Globus pallidus (tissue), 1 donor: Measurements from ENCODE around the gene SLC38A3.
"Not testable (repeated sequence)": the region's sequence is repeated elsewhere in the genome, so short reads cannot be mapped to it uniquely, and the experiment has no call there.

Experiments
- DNase-seq: peaks from one replicate; pipeline ENCODE4 v3.0.0-alpha.2; 2015; ENCODE audit warnings: low spot score

SLC38A3 gene

DNA sequence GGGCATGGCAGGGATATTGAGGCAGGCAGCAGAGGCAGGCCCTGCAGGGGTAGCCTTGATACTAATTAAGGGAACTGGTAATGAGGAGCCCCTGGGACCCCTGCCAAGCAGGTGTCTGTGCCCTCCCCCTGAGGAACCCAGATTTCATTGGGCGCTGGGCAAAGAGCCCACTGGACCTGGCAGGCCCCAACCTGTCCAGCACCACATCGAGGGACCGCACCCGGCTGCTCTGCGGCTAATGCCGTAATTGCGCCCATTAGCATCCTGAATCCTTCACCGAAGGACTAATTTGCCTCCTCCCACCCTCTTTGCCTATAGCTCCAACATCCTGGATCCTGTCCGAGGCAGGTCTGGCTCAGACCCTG, 50.2 kb downstream of the SLC38A3 start:
- DNase-seq = no peak

DNA sequence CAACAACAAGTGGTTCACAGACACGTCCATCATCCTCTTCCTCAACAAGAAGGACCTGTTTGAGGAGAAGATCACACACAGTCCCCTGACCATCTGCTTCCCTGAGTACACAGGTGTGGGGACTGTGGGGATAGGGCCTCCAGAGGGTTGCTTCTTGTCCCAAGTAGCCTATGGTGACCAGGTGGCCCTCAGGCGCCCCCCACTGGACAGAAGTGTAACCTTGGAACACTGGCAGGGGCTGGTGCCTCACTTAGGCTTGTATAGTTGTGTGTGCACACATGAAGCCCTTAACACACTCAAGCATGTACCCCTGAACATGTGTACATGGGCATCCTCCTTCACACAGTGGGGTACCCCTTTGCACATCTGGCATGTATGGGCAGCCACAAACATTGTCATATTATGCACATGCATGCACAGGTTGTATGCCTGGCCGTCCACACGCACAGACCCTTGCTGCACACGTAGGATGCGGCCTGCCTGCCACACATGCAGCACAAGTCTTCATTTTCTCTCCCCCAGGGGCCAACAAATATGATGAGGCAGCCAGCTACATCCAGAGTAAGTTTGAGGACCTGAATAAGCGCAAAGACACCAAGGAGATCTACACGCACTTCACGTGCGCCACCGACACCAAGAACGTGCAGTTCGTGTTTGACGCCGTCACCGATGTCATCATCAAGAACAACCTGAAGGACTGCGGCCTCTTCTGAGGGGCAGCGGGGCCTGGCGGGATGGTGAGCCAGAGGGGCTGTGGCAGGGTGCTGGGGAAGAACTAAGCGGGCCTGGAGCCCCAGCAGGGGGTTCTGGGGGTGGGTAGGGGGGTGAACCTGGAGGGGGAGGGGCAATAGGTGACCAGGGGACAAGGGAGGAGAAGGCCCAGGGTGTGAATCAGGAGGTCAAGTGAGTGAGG, 52.2 kb downstream of the SLC38A3 start:
- no peak for DNase-seq

DNA sequence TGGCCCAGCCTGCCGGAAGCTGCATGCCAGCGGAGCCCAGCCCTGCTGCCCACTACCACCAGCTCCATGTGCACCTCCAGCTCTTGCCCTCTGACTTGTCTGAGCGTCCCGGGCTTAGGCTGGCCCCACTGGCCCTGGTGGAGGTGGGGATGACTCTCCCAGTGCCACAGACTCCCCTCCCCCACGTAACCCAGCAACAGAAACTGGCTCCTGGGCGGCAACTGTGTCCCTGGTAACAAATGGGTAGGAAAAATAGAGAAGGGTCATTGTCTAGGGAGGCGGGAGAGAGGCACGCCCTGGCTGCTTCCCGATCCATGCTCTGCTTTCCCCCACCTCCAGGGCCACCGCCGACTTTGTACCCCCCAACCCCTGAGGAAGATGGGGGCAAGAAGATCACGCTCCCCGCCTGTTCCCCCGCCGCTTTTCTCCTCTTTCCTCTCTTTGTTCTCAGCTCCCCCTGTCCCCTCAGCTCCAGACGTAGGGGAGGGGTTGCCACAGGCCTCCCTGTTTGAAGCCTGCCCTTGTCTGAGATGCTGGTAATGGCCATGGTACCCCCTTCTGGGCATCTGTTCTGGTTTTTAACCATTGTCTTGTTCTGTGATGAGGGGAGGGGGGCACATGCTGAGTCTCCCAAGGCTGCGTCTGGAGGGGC, 53.1 kb downstream of the SLC38A3 start:
- DNase-seq = no peak

DNA sequence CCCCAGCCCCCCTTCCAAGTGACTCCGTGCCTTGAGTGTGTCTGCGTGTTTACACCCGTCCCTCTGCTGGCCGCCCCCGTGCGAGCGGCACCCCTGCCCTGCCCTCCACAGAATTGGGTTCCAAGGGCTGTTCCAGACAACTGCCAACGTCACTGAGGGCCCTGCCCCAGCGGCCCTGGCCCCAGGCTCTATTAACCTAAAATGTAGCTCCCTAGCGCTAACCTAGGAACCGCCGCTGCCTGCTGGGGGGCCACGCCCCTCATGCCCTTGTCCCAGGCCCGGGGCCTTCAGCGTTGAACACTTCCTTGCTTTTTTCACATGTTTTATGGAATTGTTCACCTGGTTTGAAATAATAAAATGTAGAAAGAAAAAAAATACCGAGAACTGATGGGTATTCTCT, 53.9 kb downstream of the SLC38A3 start:
- no peak for DNase-seq

DNA sequence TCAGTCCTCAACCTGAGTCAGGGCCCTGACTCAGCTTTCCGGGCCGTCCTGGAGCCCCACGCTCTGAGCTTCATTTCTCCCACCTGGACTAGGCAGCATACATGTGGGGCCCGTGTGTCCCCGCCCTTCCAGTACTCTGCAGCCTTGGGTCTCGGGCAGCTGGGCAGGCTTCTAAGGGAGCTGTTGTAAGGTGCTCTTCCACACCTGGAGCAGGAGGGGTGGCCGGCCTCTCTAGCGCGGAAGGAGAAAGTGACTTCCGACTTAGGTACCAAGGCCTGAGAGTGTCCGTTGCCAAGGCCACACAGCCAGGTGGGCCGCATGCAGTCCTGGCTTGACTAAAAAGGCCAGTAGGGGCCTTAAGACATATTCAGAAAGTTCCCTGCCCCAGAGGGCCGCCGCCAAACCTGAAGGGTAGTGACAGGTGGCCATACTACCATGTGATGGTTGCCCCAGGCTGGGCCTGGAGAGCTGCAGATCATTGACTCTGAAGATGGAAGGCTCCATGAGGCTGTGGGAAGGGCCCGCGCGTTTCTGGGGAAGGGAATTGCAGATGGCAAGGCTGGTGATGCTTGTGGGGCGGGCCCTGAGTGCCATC, 54.5 kb downstream of the SLC38A3 start:
- DNase-seq = no peak

DNA sequence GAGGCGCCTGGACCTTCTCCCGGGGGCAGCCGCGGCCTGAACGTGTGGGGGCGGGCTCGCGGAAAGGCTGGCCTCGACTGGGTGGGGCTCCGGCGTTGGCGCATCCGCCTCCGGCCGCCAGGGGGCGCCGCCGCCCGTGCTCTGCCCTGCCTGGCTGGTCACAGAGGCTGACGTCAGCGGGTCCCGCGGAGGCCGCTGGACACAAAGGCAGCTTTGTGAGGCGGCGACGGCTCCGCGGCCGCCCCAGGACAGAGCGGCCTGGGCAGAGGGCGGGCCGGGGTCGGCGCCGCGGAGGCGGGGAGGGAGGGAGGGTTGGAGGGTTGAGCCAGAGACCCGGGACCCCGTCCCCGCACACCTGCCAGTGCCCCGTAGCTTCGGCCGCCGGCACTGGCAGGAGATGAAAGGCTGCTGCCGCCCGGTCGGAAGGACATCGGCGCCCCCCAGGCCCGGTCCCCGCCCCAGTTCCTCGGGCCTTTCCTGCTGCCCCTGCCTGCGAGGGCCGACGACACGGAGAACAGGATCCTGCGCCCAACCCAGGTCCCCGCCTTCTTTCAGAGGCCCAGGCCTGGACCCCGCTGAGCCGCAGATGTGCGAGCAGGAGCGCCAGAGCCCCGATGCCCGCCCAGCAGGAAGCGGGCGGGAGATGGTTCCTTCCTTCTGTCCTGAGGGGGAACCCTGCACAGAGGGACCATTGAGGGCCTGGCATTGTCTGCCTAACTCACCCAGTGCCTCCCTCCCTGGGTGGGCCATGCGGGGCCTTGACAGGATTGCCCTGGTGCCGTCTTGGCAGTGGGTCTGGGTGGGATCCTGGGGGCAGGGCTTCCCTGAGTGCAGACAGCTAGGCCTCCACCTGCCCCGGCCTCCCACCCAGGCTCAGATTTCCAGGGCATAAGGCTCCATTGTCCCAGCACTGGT, 55.2 kb downstream of the SLC38A3 start:
- peak; percentile 96 for DNase-seq

DNA sequence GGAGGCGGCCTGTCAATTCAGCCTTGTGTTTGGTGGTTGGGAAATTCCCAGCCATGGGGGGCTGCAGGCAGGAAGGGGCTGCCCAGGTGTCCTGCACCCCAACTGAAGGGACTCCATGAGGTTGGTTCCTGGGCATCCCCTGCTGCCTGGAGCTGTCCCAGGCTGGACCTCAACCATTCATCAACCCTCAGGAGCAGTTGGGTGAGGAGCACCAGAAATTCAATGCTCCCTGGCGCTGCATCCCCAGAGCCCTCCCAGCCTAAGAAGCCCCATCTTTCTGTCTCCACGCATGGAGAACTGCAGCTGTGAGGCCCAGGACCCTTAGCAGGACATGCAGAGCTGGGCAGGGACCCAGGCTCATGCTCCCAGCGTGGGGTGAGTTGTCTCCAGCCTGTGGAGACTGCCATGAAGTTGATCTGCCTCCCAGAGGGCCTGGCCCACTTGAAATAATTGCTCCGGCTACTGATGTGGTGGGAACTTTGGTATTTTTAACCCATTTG, 55.9 kb downstream of the SLC38A3 start:
- no peak for DNase-seq

DNA sequence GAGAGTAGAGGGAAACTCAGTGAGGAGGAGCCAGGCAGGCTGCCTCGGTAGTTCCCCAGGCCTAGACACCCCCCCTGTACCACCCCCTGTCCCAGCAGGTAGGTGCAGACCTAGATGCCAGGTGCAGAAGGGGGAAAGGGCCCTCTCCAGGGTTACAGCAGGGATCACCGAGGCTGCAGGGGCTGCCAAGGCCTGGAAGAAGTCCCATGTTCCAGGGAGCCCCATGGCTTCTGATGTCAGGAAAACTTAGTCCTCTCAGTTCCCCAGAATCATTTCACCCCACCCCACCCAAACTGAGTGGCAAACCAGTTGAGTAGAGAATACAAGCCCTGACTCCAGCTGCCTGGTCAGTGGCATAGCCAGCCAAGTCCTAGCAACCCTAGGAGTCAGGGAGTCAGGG, 56.4 kb downstream of the SLC38A3 start:
- DNase-seq = no peak

DNA sequence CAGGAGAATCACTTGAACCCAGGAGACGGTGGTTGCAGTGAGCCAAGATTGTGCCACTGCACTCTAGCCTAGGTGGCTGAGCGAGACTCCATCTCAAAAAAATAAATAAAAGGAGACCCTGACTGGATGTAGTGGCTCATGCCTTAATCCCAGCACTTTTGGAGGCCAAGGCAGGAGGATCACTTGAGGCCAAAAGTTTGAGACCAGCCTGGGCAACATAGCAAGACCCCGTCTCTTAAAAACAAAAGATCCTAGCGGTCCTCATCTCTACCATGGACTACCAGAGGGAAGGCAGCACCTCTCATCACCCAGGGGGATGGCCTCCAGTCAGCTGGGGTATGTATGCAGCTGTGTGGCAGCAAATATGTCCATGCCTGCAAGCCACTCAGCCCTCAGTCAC, 57.1 kb downstream of the SLC38A3 start:
- DNase-seq = not testable (repeated sequence)

DNA sequence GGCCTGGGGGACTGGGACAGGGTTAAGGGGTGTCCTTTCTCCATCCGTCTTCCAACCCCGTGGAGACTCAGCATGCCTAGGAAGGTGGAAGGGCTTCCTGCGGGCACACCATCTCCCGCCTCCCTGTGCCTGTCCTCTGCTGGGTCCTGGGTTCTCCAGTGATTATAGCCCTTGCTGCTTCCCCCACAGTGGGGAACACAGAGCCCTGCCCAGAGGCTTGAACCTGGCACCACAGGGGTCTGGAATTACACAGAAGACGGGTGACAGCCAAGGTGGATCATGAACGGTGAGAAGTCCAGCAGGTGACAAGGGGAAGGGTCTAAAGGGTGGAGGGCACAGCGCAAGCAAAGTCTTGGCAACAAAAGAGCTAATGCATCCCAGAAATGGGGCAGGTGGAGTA, 57.7 kb downstream of the SLC38A3 start:
- no peak for DNase-seq

DNA sequence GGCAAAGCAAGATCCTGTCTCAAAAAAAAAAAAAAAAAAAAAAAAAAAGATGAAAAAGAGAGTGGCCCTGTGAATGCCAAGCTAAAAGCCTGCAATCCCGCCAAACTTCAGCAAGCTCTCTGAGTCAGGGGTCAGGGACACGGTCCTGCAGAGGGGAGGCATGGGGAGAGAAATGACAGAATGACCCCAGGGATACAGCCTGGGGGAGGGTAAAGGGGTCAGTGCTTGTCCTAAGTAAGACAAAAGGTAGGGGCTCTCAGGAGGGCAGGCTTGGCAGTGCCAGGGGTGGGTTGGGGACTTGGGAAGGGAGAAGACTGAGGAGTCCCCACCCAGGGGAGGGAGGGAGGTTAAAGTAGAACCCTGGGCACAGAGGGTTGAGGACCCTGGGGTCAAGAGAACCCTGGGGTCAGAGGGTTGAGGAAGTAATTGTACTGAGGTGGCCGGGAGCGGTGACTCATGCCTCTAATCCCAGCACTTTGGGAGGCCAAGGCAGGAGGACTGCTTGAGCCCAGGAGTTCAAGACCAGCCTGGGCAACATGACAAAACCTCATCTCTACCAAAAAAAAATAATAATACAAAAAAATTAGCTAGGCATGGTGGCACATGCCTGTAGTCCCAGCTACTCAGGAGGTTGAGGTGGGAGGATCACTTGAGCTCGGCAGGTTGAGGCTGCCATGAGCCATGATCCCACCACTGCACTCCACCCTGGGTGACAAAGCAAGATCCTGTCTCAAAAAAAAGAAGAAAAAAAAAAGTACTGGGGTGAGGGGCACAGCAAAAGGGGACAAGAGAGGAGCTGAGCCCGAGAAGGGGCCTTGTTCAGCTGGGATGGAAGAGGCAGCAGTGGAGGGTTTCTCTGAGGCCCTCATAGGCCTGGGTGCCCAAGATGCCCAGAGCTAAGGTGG, 58.7 kb downstream of the SLC38A3 start:
- DNase-seq = no peak

DNA sequence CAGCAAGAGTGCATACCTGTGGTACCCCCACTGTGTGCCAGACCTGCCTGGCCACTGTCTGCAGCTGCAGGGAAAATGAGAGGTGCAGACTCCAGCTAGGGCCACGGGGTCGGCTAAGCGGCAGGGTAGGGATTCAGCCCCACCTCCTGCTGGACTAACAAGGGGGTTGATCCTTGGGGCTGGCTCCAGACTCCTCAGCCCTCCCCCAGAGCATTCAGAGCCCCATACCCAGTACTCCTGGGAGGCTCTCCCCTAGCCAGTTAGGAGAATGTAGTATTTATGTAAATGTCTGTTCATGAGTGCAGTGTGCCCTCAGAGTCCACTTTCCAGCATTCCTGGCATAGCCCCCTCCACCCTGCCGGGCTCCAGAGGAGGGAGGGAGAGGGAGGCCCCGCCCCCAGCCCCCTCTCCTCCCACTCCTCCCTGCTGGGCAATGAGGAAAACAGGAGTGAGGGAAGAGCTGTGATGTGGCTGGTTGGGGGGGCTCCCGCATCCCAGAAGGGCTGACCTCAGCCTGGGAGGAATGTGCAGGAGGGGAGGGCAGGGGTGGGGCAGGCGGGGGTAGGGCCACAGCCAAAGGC, 59.4 kb downstream of the SLC38A3 start:
- DNase-seq = peak; percentile 93

DNA sequence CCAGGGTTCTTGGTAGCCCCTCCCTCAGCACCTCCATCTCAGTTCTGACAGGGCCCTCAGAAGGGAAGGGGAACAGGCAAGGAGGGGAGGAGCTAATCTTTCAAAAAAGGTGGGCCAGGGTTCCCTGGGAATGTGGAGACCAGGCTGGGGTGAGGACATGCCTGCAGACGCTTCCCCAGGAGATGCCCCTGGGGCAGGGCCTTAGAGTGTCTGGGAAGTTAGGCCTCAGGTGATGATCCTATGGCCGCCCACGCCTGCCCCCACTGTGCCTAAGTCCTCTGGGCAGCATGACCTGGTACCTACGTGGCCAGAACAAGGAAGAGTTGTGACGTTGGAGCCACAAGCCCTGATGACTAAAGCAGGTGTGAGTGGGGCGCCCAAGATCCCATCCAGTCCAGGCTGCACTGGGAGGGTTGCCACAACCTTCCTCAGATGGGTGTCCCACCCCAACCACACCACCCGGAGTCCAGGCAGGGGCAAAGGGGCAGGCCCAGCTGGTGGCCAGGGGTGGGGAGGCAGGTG, 60.0 kb downstream of the SLC38A3 start:
- DNase-seq = no peak

DNA sequence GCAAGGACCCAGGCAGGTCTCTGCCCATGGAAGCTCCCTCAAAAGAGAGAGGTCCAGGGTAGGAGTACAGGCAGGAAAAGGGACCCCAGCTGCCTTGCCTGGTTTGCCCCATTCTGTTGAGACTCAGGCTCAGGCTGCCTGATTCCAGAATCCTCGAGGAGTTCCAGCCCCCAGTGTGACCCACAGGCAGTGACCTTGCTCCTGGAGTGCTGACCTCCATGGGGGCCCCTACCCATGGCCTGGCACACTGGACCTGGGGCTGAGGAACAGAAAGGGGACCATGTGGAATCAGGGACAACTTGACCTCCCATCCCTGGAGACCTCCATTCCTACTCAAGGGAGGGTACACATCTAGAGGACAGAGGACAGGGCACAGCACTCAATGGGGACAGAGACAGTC, 60.5 kb downstream of the SLC38A3 start:
- DNase-seq = no peak

DNA sequence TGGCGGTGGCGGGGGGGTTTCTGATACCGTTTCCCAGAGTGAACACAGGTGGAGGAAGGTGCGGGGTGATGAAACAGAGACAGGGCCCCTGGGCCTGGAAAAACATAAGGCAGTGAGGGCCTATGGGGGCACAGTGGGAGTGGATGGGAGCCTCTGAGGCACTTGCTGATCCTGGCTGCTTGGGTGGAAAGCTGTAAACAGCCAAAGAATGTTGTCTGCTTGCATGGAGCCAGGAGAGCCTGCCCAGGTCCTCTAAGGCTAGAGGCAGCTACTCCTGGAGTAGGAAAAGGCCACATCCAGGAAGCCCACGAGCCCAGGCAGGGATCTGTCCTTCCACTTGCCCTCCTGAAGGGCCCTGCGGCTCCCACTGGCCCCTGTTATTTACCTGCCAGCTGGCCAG, 60.9 kb downstream of the SLC38A3 start:
- no peak for DNase-seq

DNA sequence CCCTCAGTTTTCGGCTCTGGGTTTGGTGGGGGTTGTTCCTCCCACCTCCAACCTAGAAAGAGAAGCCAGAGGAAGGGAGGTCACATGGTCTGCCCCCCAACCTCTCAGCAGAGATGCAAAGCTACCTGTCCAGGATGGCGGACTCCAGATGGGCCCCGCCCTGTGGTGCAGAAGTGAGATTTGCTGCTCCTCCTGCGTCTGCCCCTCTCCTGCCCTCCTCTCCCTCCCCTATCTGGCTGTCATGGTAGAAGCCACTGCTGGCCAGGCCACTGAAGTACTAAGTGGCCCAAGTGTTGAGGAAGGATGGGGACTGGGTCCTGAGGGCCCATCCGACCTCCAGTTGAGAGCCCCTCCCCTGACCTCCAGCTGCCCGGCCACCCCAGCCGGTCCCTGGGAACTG, 61.8 kb downstream of the SLC38A3 start:
- no peak for DNase-seq

DNA sequence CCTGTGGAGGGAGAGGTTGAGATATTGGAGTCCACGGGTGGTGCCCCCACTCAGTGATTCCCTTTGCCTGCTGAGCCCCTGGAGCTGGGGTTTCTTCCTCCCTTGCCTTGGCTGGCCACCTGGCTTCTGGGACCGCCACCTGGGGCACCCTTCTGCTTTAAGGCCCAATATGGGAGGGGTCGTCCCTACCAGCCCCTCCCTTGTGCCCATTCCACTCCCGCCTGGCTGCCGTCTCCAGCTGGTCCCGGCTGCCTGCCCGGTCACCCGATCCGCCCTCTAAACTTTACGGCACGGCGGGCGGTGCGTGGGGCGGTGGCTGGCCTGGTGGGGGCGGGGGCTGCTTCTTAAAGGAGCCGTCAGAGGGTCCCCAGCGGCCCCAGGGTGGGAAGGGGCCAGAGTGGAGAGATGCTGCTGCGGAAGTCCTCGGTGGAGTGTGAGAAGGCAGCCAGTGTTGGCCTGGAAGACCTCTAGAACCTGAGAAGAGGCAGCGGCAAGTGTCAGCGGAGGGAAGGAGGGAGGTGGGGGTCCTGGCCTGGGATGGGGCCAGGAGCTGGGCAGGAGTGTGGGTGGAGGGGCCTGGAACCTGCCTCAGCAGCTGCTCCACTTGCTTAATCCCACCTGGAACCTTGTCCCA, 62.3 kb downstream of the SLC38A3 start:
- DNase-seq = peak; percentile 79

DNA sequence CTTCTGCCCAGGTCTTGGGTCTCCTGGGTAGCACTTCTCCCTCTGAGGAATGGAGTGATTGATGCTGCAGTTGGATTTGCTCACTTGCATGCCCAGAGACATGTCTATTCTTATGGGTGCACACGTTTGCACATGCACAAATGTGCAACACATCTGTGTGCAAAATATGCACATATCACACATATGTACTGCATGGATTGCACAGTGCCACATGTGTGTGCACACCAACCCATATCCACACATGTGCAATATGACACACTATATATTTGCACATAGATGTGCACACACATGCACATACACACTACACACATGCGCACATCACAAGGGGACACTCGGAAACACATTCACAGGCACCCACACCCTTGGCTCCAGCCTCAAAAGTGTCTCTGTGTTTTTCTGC, 63.2 kb downstream of the SLC38A3 start:
- DNase-seq = no peak

DNA sequence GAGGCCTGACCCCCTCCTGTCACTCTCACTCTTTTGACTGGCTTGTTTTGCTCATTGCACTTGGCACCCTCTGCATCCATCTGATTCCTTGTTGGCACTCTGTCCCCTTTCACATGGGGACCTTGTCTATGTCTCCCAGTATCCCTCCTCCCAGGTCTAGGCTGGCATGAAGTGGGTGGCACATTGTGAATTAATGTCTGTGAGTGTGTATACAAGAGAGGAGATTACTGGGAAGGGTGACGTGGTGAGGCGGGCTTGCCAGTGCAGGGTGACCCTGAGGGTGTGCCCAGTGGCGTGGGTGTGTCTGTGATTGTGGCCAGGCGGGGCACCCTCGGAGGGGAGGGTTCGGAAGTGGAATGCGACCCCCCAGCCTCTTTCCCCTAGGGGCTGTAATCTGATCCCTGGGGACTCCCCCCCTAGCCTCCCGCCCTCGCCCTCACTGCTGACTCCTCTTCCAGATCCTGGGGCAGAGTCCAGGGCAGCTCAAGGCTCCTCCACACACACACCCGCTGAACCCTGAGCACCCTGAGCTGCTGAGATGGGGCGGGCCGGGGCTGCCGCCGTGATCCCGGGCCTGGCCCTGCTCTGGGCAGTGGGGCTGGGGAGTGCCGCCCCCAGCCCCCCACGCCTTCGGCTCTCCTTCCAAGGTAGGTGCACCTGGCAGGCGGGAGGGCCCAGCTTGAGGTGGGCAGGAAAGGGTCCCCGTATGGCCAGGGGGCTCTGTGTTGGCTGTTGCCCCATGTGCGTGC, 63.8 kb downstream of the SLC38A3 start, which contains the start of gene SEMA3B:
SEMA3B (plus strand) TSS at position 445 of the 749 bp plus-strand sequence; CDS start at position 539, 94 bp downstream.
- DNase-seq = no peak
